NCI-H1417 (cell line): ENCODE results near the gene RAB8A.

Experiments
- DNase-seq, 3 experiments: peaks; one replicate each; lab custom pipeline; 2025; lab: John Stamatoyannopoulos, UW

The RAB8A gene

DNA sequence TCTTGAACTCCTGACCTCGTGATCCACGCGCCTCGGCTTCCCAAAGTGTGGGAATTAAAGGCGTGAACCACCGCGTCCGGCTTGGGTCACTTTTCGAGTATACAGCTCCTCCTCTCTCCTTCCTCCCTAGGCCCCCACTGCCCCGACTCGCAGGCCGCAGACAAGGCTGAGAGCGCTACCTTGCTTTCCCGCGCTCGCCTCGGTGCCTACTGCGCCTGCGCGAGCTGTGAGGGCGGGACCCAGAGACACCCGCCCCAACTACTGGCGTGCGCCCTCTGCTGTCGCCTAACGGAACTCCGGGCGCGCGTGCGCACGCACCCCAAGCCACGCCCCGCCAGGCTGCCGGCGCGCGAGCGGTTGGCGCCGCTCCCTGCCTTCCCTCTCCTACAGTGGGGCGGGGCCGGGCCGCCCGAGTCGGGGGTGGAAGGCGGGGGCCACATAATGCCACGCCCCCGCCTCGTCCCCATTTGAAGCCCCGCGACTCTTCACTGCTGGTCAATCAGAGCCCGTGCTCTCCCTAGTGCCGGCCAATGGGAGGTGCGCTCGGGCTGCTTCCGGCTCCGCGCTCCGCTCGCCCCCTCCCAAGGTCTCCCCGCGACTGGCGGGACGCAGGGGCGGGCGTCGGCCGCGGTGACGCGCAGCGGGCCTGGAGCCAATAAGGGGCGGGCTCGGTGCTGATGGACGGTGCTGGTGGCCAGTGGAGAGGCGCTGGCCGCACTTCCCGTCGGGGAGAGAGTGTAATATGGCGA is at the start of gene RAB8A:
RAB8A (plus strand) TSS at position 730 of the 749 bp plus-strand sequence; CDS start at position 743, 13 bp downstream.
- peak; percentile 94 to 100 (median 99) for DNase-seq

DNA sequence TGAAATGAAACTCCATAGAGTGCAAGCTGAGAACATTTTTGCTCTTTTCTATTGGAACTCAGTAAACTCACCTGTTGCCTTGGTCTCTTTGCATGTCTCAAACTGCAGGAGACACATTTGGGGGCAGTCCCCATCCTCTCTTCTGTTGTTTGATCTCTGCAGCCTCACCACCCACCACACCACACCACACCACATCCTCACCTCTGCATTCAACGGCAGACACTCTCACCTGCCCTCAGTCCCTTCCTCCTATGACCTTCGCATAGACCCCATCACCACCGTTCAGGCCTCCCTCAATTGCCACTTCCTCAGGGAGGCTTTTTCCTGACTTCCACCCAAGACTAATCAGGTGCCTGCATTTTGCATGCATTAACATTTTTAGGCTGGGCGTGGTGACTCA is 49.7 kb upstream of the RAB8A start:
- no peak for DNase-seq

DNA sequence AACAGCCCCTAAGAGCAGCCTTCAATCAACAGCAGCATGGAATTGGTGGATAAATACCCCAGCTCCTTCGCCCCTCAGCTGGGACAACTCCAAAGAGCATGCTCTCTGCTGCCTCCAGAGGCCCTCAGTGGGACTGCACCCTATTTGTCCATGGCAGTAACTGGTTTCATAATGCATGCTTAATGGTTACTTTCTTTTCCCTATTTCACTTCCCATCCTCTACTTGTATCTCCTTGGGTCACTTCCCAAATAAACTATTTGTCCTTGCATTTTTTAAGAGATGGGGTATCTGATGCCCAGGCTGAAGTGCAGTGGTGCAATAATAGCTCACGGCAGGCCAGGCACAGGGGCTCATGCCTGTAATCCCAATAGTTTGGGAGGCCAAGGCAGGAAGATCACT is 48.9 kb upstream of the RAB8A start:
- peak; percentile 21 to 43 (median 22) for DNase-seq

DNA sequence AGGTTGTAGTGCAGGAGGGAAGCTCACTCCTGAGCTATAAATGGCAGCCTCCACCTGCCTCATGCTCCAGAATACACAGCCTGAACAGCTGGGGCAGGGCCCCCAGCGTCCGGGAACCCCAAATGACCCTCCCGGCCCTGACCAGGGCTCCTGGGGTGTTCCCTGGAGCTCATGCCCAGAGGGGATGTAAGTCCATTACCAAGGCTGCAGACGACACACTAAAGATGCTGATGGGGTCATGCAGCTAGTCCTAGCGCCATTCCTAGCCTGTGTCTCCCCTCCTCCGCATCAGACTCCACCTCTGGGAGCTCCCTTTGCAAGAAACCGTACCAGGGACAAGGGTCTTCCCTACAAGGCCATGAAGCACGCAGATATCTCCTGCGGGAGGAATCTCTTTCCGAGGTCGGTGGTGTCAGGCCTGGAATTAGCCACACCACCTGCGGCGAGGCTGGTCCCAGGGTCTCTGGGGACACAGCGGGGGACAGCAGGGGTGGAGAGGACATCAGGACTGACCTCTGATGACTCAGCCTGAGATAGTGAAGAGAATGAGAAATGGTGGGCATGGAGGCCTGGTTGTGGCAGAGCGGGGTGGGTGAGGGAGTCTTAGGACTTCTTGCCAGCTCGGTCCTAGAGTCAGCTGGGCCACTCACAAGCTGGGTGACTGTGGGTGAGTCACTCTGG is 47.3 kb upstream of the RAB8A start:
- DNase-seq, result no peak

DNA sequence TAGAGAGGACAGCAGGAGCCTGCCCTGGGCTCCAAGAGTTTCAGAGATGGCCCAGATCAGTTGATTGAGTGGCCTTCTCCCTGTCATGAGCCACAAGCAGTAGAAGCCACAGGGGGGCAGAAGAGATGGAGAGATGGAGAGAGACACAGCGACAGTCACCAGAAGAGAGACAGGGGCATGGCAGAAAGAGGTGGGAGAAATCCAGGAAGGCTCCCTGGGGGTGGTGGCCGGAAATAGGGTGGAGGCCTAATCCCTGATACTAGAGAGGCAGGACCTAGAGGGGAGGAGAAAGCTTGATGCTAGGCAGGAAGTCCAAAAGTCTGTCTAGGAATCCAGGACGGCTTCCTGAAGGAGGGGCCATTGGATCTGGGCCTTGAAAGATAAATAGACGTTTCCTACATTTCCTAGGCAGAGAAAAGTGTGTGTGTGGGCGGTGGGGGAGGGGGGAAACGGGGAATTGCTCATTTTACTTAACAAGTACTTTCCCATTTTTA is 45.0 kb upstream of the RAB8A start:
- no peak for DNase-seq

DNA sequence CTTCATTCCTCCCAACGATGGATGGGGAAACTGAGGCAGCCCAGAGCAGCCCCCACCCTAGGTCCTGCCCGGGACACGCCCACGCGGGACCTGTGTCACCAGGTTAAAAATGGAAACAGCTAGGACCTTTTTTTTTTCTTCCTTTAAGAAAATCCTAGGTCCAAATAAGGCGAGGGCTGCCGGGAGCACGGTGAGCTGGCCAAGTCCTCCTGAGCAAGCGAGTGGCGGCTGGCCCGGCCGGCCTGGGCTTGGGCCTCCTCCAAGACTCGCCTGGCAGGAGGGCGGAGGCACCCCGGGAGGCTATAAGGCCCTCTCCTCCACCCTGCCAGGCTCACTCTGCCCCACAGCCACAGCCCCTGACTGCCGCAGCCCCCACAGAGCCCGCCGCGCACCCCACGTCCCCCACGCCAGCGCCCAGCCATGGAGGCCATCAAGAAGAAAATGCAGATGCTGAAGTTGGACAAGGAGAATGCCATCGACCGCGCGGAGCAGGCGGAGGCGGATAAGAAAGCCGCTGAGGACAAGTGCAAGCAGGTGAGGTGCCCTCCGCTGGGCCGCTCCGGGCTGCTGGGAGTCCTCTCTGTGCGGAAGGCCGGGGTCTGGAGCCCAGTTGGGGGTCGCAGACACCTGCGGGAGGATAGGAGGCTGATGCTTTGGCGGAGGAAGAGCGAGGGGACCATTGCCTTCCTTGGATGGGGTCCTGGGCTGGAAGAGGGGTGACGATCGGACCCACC is 44.3 kb upstream of the RAB8A start:
- DNase-seq, result no peak

GRCh38 chr19:16068696-16069259 is 42.9 kb upstream of the RAB8A start:
- no peak for DNase-seq

DNA sequence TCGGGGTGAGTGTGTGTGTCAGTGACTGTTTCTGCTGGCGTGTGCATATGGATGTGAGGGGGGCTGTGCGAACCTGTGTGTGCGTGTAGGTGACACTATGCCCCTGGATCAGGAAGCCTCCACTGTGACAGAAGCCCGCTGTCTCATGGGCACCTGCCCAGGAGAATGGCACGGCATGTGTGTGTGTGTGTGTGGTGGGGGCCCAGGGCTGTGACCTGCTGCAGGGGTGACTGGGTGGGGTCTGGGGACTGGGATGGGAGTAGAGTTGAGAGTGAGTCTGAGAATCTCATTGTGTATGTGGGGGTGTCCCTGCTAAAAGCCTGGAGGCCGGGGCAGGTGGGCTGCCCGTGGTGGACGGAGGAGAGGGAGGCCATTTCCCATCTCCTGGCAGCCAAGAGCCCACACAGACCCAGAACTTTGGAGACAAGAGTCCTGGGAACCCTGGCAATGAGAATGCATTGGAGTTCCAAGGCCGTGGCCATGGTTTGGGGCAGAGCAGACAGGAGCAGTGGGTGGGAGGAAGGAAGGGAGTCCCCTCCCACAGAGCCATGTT is 41.8 kb upstream of the RAB8A start:
- DNase-seq, result no peak

DNA sequence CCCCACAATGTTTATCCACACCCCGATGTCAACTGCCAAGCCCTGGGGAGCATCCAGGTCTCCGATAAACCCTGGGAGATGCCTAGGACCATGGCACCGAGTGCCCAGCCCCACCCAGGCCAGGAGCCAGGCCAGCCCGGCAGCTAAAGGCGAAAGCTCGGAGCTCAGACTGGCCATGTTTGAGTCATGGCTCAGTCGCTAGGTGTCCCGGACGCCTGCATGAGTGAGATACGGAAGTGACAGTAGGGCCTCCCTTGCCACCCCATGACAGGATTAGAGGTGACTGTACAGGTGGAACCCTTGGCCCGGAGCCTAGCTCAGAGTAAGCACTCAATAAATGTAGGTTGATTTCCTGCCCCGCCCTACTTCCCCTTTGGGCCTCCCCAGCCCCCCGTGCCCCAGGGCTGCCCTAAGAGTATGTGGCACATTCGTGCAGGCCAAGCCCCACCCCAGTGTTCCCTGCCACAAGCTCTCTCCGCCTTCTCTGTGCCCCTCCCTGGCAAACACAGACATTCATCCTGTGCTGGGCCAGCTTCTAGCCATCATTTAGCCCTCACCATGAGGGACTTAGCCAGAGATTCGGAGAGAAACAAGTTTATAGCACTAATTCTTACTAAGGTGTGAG is 41.2 kb upstream of the RAB8A start:
- DNase-seq, result no peak

GRCh38 chr19:16071072-16071691 is 40.5 kb upstream of the RAB8A start:
- DNase-seq, result no peak

- DNase-seq, result no peak
These were observed 38.2 kb upstream of the RAB8A start for GRCh38 chr19:16073481-16073880.

- DNase-seq, result no peak
These were observed 37.7 kb upstream of the RAB8A start for GRCh38 chr19:16073988-16074387.

DNA sequence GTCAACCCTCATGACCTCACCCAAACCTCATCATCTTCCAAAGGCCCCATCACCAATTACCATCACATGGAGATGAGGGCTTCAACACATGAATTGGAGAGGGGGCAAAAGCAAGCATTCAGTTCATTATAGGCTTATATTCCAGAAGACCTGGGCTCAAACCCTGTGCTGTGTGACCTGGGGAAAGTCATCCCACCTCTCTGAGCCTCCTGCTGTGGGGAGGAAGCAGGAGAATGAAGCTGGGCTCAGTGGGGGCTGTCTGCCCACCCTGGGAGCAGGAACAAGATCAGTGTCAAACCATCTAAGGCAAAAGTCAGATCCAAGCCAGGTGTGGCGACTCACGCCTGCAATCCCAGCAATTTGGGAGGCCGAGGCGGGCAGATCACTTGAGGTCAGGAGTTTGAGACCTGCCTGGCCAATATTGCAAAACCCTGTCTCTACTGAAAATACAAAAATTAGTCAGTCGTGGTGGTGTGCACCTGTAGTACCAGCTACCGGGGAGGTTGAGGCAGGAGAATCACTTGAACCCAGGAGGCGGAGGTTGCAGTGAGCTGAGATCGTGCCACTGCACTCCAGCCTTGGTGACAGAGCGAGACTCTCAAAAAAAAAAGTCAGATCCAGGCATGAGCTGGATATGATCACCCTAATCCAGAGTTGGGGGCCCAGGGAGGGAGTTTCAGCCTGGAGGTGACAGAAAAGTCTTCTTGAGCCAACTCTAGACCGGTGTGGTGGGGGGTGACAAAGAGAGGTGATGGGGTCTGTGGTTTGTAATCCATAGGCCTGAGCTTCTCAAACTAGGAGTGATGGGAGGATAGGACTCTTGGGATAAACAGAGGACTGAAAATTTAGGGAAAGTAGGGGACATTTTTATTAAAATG is 37.0 kb upstream of the RAB8A start:
- no peak for DNase-seq

GRCh38 chr19:16075430-16076153 is 36.1 kb upstream of the RAB8A start:
- DNase-seq, result no peak

DNA sequence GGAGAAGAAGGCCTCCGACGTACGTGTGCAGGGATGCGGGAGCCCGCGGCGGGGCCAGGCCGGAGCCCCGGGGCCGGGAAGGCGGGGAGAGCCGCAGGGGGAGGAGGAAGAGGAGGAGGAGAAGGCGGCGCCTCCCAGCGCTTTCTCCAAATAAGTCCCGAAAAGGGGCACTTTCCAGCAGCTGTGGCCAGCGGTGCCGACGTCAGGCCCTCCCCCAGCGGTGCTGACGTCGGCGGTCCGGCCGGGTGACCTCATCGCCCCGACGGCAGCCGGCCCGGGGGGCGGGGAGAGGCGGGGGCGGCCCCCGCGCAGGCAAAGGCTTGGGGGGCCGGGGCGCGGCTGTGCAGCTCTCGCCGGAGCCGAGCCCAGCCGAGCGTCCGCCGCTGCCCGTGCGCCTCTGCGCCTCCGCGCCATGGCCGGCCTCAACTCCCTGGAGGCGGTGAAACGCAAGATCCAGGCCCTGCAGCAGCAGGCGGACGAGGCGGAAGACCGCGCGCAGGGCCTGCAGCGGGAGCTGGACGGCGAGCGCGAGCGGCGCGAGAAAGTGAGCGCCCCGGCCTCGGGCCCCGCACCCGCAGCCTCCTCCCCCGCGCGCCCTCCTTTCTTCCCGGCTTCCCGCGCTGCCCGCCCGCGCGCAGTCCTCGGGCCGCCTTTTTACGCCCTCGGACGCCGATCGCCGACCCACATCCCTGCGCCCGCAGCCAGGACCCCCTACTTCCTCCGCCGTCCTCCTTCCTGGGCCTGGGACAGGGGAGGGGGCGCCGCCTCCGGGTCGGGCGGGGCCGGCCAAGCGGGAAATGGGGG is 35.3 kb upstream of the RAB8A start, which contains the start of gene TPM4:
TPM4 (plus strand) TSS at position 342 of the 804 bp plus-strand sequence; CDS start at position 413, 71 bp downstream.
- peak; percentile 10 to 82 (median 77) for DNase-seq

- peak; percentile 9 to 80 (median 73) for DNase-seq
These were observed 34.6 kb upstream of the RAB8A start for GRCh38 chr19:16076958-16077611.

GRCh38 chr19:16077984-16078758 is 33.5 kb upstream of the RAB8A start:
- DNase-seq, result no peak
